Stimulated activated naive CD8-positive, alpha-beta T cell treated with anti-CD3 and anti-CD28 coated beads, Interleukin-15, amount 100 ng/mL, for 72 hours (primary cell): ENCODE measurements around the gene NRXN2.
"Not testable (repeated sequence)": the region's sequence is repeated elsewhere in the genome, so short reads cannot be mapped to it uniquely, and the experiment has no call there.

Source experiments
- ATAC-seq: fragments of 150-1000 bp; cut with Tn5 transposase; 2 replicates; pipeline ENCODE4 v1.10.0; 2021; ENCODE audit warnings: mild to moderate bottlenecking, moderate library complexity
- DNase-seq, 2 donors: peaks; one replicate each; pipeline ENCODE4 v3.0.0; 2021 to 2022
- H3K27ac Mint-ChIP-seq, 2 donors: one replicate each; pipeline ENCODE4 v1.8.0; 2022; ENCODE audit warnings: mild to moderate bottlenecking in 2 of 2, mixed read lengths in 2 of 2, moderate library complexity in 2 of 2
- H3K27me3 Mint-ChIP-seq: one replicate; pipeline ENCODE4 v1.8.0; 2022; ENCODE audit warnings: mixed read lengths
- H3K4me1 Mint-ChIP-seq: one replicate; pipeline ENCODE4 v1.8.0; 2022; ENCODE audit warnings: mild to moderate bottlenecking, mixed read lengths
- H3K4me3 Mint-ChIP-seq, 2 donors: one replicate each; pipeline ENCODE4 v1.8.0; 2022; ENCODE audit warnings: mild to moderate bottlenecking in 2 of 2, mixed read lengths in 2 of 2, moderate library complexity in 1 of 2
- H3K9me3 Mint-ChIP-seq, 2 donors: one replicate each; pipeline ENCODE4 v1.8.0; 2022; ENCODE audit warnings: mixed read lengths in 2 of 2

NRXN2 gene

DNA sequence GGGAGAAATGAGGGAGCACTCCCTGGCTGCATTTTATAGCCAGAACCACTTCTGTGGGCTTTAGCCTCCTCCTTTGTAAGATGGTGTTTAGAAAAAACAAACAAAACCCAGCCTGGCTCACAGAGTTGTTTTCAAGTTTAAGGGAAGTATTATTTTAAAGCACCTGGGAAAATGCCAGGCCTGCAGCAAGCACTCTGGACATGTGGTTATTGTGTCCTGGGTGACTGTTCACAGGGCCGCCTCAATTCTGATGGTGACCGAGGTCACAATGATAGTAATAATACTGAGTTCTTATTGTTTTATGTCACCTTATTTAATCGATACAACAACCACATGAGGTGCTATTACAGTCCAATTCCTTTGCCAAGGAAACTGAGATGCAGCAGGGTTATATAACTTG lies 152.7 kb downstream of the NRXN2 start:
- Mint-ChIP-seq H3K4me3 (no peak overlapping the region), H3K27ac (no peak overlapping the region), H3K27me3 (no peaks in the 10 kb centered on the region), H3K9me3 (no peaks in the 10 kb centered on the region), H3K4me1 (peaks cover 5% of the 10 kb centered on the region)
- ATAC-seq (no peak), DNase-seq (no peak)

DNA sequence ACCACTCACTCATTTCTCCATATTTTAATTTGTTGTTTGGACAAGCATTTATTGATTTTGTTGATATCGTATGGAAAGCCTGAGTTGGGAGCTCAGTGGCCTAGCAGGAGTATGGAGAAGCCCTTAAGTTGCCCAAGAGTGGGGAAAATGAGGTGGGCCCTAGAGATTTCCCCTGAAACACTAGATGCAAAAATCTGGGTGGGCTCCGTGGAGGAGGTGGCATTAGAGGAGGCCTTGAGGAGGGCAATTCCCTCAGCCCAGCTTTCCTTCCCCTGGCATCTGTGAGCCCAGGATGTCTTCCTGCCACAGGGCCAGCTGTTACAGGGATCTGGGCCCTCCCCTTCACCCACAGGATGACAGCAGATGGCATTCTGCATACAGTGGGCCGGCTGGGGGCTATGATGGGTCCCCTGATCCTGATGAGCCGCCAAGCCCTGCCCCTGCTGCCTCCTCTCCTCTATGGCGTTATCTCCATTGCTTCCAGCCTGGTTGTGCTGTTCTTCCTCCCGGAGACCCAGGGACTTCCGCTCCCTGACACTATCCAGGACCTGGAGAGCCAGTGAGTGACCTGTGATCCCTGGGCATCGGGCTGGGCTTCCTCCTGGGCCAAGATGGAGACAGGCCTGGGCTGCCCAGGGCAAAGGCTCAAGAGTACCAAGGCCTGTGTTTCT lies 153.6 kb downstream of the NRXN2 start:
- DNase-seq (no peak), ATAC-seq (no peak)
- no peak overlapping the region for H3K27ac Mint-ChIP-seq
- no peaks in the 10 kb centered on the region for H3K27me3 Mint-ChIP-seq
- H3K9me3 Mint-ChIP-seq = no peaks in the 10 kb centered on the region
- H3K4me1 Mint-ChIP-seq = peaks cover 5% of the 10 kb centered on the region
- no peak overlapping the region for H3K4me3 Mint-ChIP-seq

DNA sequence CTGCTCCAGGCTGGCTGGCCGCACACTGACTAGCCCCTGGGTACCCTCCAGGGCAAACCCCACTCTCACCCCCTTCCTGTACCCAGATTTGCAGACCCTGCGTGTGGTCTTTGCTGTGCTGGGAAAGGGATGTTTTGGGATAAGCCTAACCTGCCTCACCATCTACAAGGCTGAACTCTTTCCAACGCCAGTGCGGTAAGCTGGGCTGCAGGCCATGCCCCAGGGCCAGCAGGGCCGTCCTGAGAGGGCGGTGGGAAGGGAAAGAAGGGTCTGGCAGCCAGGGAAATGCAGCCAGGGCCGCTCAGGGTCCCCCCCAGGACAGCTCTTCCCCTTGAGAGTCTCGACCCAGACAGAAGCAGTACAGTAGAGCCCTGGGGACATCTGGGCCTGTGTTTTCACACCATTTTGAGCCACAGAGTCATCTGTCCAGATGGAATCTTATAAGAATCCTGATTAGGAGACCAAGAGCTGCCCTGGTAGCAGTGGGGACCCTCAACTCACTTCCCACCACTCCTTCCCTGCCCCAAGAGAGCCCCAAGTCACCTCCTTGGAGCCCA lies 154.3 kb downstream of the NRXN2 start:
- Mint-ChIP-seq H3K27me3 (no peaks in the 10 kb centered on the region), H3K4me1 (peaks cover 5% of the 10 kb centered on the region), H3K27ac (peak overlapping the region in 1 of 2 donors; percentile 59), H3K4me3 (no peak overlapping the region), H3K9me3 (no peaks in the 10 kb centered on the region)
- no peak for ATAC-seq
- no peak for DNase-seq

DNA sequence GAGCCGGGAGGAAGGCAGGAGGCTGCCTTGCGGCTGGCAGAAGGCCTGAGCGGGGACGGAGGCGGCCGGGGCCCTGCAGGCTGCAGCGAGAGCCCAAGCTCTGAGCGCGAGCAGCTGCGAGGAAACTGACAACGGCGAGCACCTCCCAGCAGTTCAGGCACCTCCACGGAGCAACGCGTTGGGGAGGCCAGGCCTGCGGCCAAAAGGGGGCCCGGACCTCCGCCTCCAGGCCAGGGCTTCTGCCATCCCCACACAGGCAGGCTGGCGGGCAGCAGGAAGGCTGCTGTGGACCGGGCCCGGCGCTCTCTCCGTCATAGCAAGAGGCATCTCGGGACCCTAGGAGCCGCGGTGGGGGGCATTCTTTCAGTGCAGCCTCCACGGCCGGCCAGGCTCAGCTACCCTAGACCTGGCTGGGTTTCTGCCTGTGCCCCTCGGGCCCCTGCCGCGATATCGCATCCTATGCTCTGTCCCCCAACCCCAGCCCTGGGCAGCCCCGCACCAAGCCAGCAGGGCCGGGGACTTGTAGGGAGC lies 154.9 kb downstream of the NRXN2 start:
- no peaks in the 10 kb centered on the region for H3K27me3 Mint-ChIP-seq
- no peaks in the 10 kb centered on the region for H3K9me3 Mint-ChIP-seq
- peaks cover 5% of the 10 kb centered on the region for H3K4me1 Mint-ChIP-seq
- ATAC-seq = peak; percentile 21
- no peak for DNase-seq
- no peak overlapping the region for H3K4me3 Mint-ChIP-seq
- no peak overlapping the region for H3K27ac Mint-ChIP-seq

DNA sequence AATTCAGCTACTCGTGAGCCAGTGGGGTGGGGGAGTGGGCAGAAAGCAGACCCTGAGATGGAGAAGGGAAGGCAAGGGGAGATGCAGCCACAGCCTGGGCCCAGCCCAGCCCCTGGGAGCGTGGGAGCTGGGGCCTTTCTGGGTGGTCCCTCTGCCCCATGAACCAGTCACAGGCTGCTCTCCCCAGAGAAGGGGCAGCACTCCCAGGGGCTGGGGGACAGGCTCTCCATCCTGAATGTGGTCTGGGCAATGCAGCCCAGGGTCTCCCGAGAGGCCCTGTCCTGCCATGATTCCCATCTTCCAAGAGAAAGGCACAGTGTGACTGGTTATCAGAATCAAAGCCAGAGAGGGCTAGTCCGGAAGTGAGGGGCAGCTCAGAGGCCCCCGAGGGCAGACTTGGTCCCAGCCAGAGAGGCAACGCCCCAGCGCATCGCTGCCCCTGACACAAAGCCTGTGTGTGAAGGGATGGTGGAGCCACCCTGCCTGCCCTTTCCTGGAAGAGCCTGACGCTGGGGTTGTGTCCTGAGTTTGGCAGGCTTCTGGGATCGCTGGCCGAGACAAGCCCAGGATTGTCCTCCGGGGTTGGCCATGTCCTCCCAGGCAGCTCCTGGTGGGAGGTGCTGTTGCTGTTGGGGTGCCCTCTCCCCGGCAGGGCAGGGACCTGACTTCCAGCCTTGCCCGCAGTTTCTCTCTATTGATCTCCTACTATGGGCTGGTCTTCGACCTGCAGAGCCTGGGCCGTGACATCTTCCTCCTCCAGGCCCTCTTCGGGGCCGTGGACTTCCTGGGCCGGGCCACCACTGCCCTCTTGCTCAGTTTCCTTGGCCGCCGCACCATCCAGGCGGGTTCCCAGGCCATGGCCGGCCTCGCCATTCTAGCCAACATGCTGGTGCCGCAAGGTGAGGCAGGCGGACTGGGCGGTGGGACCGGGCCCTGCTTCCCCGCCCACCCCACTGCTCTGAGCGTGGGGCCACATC lies 155.8 kb downstream of the NRXN2 start:
- peak overlapping the region; percentile 81 to 86 for H3K27ac Mint-ChIP-seq
- no peak for DNase-seq
- H3K27me3 Mint-ChIP-seq = no peaks in the 10 kb centered on the region
- ATAC-seq = peak; percentile 24
- no peaks in the 10 kb centered on the region for H3K9me3 Mint-ChIP-seq
- peaks cover 5% of the 10 kb centered on the region for H3K4me1 Mint-ChIP-seq
- H3K4me3 Mint-ChIP-seq = peak overlapping the region in 1 of 2 donors; percentile 35

DNA sequence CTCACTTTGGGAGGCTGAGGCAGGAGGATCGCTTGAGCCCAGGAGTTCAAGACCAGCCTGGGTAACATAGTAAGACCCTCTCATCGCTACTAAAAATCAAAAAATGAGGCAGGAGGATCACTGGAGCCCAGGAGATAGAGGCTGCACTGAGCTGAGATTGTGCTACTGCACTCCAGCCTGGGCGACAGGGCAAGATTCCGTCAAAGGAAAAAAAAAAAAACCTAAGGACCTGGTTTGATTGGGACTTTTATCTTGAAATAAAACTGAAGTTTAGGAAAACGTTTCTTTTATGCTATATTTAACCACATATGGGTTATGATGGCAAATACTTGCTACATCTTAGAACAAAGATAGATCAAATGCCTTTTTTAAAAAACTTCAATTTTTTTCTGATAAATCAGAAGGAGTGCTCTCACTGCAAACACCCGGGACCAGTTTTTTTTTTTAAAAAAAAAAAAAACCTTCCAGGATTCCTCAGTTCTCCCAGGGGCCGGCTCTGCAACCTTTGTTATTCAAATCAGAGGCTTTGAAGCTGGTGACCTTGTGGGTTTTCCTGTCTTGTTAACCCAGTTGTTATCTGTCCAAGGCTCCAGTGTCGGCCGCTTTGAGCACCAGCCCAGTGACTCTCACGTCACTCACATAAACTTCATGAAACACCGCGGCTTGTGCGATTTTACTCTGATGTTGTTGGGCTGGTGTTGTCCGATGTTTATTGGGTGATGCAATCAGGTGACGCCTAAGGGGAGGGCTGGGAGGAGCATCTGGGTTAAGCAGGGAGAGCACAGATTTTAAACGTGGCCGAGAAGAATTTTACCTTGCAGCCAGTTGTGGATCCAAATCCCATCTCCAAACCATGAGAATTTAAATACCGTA lies 156.7 kb downstream of the NRXN2 start:
- Mint-ChIP-seq H3K27ac (peak overlapping the region; percentile 81 to 86), H3K9me3 (no peaks in the 10 kb centered on the region), H3K4me1 (peaks cover 5% of the 10 kb centered on the region)

DNA sequence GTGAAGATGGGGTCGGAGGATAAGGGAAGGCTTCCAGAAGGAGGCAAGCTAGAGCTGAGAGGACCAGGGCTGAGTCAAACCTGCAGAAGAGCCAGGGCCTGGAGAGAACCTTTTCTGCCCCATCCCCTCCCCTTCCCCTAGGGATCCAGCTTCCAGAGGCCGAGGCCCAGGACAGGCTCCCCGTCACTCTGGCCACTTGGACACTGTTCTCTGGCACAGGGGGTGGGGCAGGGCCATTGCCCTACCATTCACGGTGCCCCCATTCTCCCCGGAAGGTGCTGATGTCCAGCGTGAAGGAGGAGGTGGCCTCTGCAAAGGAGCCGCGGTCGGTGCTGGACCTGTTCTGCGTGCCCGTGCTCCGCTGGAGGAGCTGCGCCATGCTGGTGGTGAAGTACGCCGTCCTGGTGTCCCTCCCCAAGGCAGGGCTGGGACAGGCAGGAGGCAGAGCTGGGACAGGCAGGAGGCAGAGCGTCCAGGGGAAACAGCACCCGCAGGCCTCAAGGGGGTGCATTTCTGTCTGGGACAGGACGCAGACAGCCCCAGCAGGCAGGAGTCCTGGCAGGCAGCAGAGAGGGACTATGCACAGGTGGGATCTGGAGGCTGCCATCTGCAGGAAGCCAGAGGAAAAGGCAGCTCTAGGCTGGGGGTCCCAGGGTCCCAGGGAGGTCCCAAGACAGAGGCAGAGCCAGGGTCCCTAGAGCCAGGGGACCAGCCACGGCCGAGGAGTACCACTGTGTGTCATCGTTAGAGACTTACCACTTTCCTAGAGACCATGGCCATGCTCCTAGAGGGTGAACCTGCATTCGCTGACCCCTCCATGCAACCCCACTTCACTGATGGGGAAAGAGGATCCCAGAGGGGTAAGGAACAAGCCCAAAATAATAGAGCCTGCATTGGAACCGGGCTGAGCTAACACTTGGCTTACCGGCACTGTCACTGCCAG lies 157.8 kb downstream of the NRXN2 start:
- no peak for DNase-seq
- Mint-ChIP-seq H3K4me1 (peaks cover 5% of the 10 kb centered on the region), H3K27ac (no peak overlapping the region), H3K9me3 (no peaks in the 10 kb centered on the region), H3K4me3 (no peak overlapping the region), H3K27me3 (peaks cover 6% of the 10 kb centered on the region)
- no peak for ATAC-seq

More for the DNA sequence above, 156.7 kb downstream of the NRXN2 start:
- ATAC-seq (peak; percentile 80), DNase-seq (peak in 1 of 2 donors; percentile 47)
- H3K27me3 Mint-ChIP-seq = no peaks in the 10 kb centered on the region
- H3K4me3 Mint-ChIP-seq = peak overlapping the region in 1 of 2 donors; percentile 35

DNA sequence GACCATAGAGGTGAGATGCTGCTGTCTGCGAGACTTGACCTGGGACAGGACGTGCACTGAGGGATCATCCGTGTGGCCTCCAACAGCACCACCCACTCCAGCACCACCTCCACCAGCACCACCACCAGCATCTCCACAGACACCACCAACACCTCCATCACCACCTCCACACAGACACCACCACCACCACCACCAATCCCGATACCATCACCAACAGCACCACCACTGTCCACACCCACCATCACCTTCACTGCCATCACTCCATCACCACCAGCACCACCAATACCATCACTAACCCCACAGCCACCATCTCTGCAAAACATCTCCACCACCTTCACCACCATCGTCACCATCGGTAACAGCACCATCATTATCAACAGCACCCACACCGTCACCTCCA lies 158.6 kb downstream of the NRXN2 start:
- H3K9me3 Mint-ChIP-seq = no peaks in the 10 kb centered on the region

DNA sequence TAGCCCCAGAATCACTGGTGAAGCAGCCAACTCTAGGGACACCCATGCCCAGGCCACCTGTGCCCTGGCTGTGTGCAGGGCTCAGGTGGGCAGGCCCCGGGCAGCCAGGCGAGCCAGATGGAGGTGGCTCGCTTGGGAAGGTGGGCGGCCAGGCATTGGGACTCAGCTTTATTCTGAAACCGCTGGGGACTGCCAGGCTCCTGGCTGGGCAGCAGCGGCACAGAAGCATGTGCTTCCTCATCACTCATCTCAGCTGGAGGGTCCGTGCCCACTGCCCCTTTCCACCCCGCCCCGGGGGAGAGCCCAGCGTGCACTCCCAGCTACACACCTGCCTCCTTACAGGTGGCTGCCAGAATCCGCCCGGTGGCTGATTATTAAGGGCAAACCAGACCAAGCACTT lies 159.0 kb downstream of the NRXN2 start:
- Mint-ChIP-seq H3K27ac (no peak overlapping the region), H3K4me3 (no peak overlapping the region), H3K9me3 (no peaks in the 10 kb centered on the region), H3K4me1 (peaks cover 5% of the 10 kb centered on the region), H3K27me3 (peaks cover 8% of the 10 kb centered on the region)
- no peak for ATAC-seq
- no peak for DNase-seq

More for the DNA sequence above, 158.6 kb downstream of the NRXN2 start:
- Mint-ChIP-seq H3K27me3 (peaks cover 8% of the 10 kb centered on the region), H3K4me3 (no peak overlapping the region), H3K27ac (peak overlapping the region in 1 of 2 donors; percentile 1), H3K4me1 (peaks cover 5% of the 10 kb centered on the region)
- DNase-seq (no peak), ATAC-seq (no peak)

DNA sequence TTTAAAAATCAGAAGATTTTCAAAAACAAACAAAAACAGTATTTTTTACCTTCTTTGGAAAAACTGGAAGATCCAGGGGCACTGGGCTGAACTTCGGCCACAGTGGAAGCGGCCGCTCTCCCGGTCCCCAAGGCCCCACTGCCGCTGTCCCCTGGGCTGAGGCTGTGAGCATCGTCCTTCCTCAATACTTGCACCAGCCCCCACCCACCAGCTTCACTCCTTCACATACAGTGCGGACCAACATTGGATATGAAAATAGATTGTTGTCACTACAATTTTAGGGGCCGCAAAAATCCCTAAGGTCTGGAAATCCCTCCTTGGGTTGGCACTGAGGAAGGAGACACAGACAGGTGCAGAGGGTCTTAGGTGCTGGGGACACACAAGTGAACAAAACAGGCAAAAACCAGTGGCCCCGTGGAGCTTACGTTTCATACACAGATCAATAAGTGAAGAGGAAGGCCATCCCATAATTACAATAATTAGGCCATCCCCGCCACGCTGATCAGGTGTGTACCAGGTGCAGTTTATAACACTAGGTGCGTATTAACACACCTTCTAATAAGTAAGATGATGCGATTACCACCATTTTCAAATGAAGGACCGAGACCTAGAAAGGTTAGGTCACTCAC lies 160.2 kb downstream of the NRXN2 start:
- Mint-ChIP-seq H3K27ac (no peak overlapping the region), H3K9me3 (no peaks in the 10 kb centered on the region), H3K4me1 (peaks cover 5% of the 10 kb centered on the region), H3K4me3 (no peak overlapping the region), H3K27me3 (peaks cover 8% of the 10 kb centered on the region)
- ATAC-seq (no peak), DNase-seq (no peak)

DNA sequence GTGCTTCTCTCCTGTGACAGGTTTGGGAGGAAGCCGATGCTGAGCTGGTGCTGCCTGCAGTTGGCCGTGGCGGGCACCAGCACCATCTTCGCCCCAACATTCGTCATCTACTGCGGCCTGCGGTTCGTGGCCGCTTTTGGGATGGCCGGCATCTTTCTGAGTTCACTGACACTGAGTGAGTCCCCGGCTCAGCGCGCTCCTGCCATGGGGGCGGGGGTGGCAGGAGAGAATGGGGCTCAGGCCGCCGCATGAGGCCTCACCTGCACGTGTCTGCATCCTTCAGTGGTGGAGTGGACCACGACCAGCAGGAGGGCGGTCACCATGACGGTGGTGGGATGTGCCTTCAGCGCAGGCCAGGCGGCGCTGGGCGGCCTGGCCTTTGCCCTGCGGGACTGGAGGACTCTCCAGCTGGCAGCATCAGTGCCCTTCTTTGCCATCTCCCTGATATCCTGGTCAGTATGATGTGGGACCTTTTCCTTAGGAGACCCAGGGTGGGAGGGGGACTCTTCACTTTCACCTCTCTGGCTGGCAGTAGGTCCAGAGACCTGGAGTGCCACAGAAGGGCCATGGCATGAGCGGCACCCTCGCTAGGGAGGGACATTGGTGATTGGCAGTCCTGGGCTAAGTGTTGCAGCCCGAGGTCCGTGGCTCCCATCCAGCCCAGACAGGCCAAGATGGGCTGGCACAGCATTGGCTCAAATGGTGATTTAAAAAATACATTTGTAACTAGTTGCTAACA lies 160.8 kb downstream of the NRXN2 start:
- ATAC-seq (no peak), DNase-seq (no peak)
- H3K9me3 Mint-ChIP-seq = no peaks in the 10 kb centered on the region
- H3K4me3 Mint-ChIP-seq = no peak overlapping the region
- peaks cover 5% of the 10 kb centered on the region for H3K4me1 Mint-ChIP-seq
- H3K27me3 Mint-ChIP-seq = peaks cover 11% of the 10 kb centered on the region
- H3K27ac Mint-ChIP-seq = no peak overlapping the region

DNA sequence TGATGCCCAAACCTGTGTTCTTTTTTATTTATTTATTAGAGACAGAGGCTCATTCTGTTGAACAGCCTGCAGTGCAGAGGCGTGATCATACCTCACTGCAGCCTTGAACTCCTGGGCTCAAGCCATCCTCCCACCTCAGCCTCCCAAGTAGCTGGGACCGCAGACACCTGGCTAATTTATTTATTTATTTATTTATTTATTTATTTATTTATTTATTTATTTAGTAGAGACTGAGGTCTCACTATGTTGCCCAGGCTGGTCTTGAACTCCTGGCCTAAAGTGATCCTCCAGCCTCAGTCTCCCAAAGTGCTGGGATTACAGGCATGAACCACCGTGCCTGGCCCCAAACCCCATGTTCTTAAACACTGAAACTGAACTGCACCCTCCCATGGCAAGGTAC lies 161.6 kb downstream of the NRXN2 start:
- H3K9me3 Mint-ChIP-seq, H3K4me3 Mint-ChIP-seq, DNase-seq, ATAC-seq, H3K27ac Mint-ChIP-seq, H3K4me1 Mint-ChIP-seq: not testable (repeated sequence)
- peaks cover 15% of the 10 kb centered on the region for H3K27me3 Mint-ChIP-seq

DNA sequence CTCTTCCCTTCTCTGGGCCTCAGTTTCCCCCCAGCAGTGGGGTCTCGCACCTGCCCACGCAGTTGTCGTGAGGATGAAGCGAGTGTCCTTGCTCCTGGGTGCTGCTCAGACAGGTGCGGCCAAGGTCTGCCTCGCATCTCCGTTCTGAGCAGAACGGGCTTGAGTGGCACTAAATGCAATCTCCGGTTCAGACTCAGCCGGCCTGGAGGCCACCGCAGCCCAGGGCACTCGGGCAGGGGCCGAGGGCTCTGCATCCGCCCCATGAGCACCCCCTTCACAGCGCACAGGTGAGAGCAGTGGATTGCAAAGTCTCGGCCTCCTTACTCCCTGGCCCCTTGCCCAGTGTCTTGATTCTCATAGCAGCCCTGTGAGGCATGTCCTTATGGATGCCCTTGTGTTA lies 162.1 kb downstream of the NRXN2 start:
- ATAC-seq = no peak
- H3K27me3 Mint-ChIP-seq = peaks cover 15% of the 10 kb centered on the region

More for the DNA sequence above, 162.1 kb downstream of the NRXN2 start:
- Mint-ChIP-seq H3K9me3 (no peaks in the 10 kb centered on the region), H3K4me1 (no peaks in the 10 kb centered on the region), H3K27ac (no peak overlapping the region), H3K4me3 (no peak overlapping the region)
- DNase-seq = no peak
